ENCODE measurements around the gene TMCC3. TPM values are rescaled to one million over a fixed set of nuclear protein-coding genes. Genes with fewer than 3 reads are reported as not detected.
A peak's percentile ranks its signal among the peaks of the same experiment; 100 is the strongest.

The TMCC3 gene
- total RNA-seq, 4 donors from 2014 or later: 11.2 to 18.1 (median 16.4) TPM

DNA sequence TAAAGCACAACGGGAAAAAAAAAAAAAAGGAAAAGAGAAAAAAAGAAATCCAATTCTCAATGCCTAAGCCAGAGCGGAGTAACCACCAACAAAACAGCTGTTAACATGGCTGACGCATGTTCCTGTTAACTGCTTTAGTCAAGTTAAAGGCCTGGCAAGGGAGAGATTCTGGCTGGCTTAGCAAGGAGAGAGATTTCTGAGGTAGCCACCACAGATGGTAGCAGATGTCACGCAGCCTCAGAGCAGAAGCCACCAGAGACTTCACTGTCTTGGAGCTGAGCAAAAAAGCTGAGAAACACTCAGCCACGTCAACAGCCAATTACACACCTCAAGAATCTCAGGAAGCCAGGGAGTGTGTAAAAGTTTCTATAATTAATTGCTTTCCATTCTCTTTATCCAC lies 87.1 kb downstream of the TMCC3 start:
- no peaks in the 10 kb centered on the region for H3K27me3 ChIP-seq
- DNase-seq (ENCODE audit: low spot score in 2 of 2): no peak
- WGBS: 71% methylated on average over 5 of the region's 5 CpGs
- H3K4me3 ChIP-seq: no peak overlapping the region
- H3K36me3 ChIP-seq: no peaks in the 10 kb centered on the region
- H3K27ac ChIP-seq: no peak overlapping the region
- TF ChIP-seq POLR2A (IDR thresholded peaks at IDR 0.05) (no peak), EP300 (IDR thresholded peaks at IDR 0.05) (no peak), POLR2AphosphoS5 (IDR thresholded peaks at IDR 0.05) (no peak), CTCF (IDR thresholded peaks at IDR 0.05) (no peak)
- peaks cover 21% of the 10 kb centered on the region for H3K4me1 ChIP-seq
- H3K9me3 ChIP-seq: no peaks in the 10 kb centered on the region

DNA sequence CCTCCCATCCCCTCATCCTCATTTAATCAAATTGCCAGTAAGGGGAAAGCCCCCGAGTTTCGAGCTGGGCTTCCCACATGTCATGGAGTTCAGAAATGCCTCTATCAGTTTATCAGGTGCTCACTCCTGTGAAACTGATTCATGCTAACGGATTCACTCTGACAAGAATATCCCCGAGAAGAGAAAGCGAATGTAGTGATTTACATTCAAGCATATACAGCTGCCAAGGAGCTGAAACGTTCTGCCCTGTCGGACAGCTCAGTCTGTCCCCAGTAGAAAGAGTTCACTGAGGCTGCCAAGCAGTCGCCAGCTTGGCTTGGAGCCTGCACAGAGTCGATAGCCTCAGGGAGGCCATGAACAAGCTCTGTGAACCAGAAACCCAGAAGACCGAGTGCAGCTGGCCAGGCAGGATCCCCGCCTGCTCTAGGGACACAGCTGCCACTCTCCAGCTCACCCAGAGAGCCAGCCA lies 88.4 kb downstream of the TMCC3 start:
- no peak for TF ChIP-seq POLR2A (IDR thresholded peaks at IDR 0.05)
- no peak for TF ChIP-seq POLR2AphosphoS5 (IDR thresholded peaks at IDR 0.05)
- no peak for TF ChIP-seq EP300 (IDR thresholded peaks at IDR 0.05)
- no peak for TF ChIP-seq CTCF (IDR thresholded peaks at IDR 0.05)
- DNase-seq (ENCODE audit: low spot score in 2 of 2): no peak
- WGBS: 40% methylated on average over 11 of the region's 11 CpGs
- no peaks in the 10 kb centered on the region for H3K9me3 ChIP-seq
- H3K27me3 ChIP-seq: no peaks in the 10 kb centered on the region
- H3K36me3 ChIP-seq: no peaks in the 10 kb centered on the region
- peaks cover 21% of the 10 kb centered on the region for H3K4me1 ChIP-seq
- H3K4me3 ChIP-seq: no peak overlapping the region
- no peak overlapping the region for H3K27ac ChIP-seq

DNA sequence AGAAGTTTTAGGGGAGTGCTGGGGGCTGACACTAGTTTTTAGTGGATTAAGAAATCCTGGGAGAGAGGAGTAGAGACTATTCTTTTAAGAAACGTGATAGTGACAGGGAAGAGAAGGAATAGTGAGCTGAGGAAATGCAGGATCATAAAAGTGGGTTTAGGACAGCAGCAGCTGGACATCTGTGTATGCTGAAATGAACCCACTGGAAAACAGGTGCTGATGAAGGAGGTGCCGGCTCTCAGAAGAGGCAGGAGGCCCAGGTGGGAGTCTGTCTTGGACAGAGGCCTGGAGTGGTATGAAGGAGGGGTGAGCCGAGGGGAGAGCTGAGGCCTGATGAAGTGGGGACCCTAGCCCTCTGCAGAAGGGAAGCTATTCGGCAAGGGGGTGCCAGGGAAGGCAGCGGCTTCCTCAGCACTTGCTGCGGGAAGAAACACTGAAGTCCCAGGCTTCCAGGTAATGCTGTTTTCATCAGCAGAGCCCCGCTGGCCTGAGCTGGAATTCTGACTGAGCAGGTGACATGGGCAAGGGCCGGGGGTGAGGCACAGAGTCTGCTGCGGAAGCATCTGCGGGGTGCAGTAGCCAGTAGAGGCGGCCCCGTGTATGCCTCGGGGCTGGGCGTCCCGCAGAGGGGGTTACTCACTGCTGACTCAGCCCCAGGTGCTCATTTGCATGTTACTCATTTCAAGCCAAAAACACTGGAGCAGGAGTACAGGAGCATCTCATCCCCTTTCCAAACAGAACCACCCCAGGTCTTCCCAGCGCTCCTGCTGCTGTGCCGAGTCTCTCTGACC lies 89.7 kb downstream of the TMCC3 start:
- H3K4me1 ChIP-seq: peaks cover 21% of the 10 kb centered on the region
- peak in 1 of 3 donors; percentile 28 for TF ChIP-seq POLR2AphosphoS5 (IDR thresholded peaks at IDR 0.05)
- TF ChIP-seq POLR2A (IDR thresholded peaks at IDR 0.05): no peak
- no peaks in the 10 kb centered on the region for H3K9me3 ChIP-seq
- DNase-seq (ENCODE audit: low spot score in 2 of 2): no peak
- no peak overlapping the region for H3K4me3 ChIP-seq
- H3K36me3 ChIP-seq: no peaks in the 10 kb centered on the region
- H3K27me3 ChIP-seq: no peaks in the 10 kb centered on the region
- 57% methylated on average over 8 of the region's 17 CpGs for WGBS
- H3K27ac ChIP-seq: no peak overlapping the region

- TF ChIP-seq POLR2A (IDR thresholded peaks at IDR 0.05) (no peak), EP300 (IDR thresholded peaks at IDR 0.05) (no peak), CTCF (IDR thresholded peaks at IDR 0.05) (no peak), POLR2AphosphoS5 (IDR thresholded peaks at IDR 0.05) (no peak)
- WGBS: 70% methylated on average over 2 of the region's 2 CpGs
- no peaks in the 10 kb centered on the region for H3K36me3 ChIP-seq
- H3K27me3 ChIP-seq: no peaks in the 10 kb centered on the region
- no peaks in the 10 kb centered on the region for H3K9me3 ChIP-seq
- H3K27ac ChIP-seq: no peak overlapping the region
- no peak for DNase-seq (ENCODE audit: low spot score in 2 of 2)
- no peak overlapping the region for H3K4me3 ChIP-seq
- H3K4me1 ChIP-seq: peaks cover 21% of the 10 kb centered on the region
Measured at GRCh38 chr12:94558612-94559011, 91.7 kb downstream of the TMCC3 start.

DNA sequence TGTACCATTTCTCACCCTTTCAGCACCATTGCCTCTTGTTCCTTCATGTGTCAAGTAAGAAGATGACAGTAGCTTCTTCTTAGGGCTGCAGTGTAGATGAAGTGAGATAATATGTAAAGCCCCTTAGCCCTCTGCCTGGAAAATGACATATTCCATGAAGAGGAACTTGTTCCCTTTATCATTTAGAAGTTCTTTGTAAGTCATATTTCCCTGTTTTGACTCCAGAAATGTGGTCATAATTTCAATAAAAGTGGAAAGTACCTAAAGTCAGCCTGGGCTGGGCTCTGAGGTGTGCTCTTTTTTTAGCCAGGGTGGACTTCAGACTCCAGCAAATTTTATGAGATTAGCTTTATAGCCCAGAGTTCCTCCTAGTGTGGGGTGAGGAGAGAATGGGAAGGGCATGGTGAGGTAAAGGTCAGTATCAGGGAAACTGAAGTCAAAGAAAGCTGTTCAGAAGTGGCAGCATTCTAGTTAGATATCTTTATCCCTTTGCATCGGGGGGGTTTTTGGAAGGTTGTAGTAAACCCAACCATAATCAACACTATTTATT lies 92.5 kb downstream of the TMCC3 start:
- Histone ChIP-seq H3K4me3 (no peak overlapping the region), H3K27ac (no peak overlapping the region), H3K36me3 (no peaks in the 10 kb centered on the region), H3K4me1 (peaks cover 21% of the 10 kb centered on the region), H3K9me3 (no peaks in the 10 kb centered on the region), H3K27me3 (no peaks in the 10 kb centered on the region)
- TF ChIP-seq POLR2A (IDR thresholded peaks at IDR 0.05) (no peak), POLR2AphosphoS5 (IDR thresholded peaks at IDR 0.05) (no peak), EP300 (IDR thresholded peaks at IDR 0.05) (no peak), CTCF (IDR thresholded peaks at IDR 0.05) (no peak)
- no peak for DNase-seq (ENCODE audit: low spot score in 2 of 2)
- WGBS: 92% methylated on average over 1 of the region's 1 CpG

Measured in suprapubic skin (tissue), 4 donors.